SK-N-MC (cell line): Measurements from ENCODE around the gene COMMD1.

Experiments used
- EZH2 ChIP-seq: fragments of 200-600 bp; sonication (generic); IDR thresholded peaks from one replicate; pipeline ENCODE4 v1.6.1; 2017; ENCODE audit warnings: antibody characterized with exemption
- POLR2AphosphoS5 ChIP-seq: IDR thresholded peaks from 2 replicates; pipeline ENCODE4 v1.6.1; 2012; ENCODE audit warnings: mild to moderate bottlenecking, low read depth, low read length, borderline replicate concordance

GRCh38 chr2:61857224-61857623 lies 48.2 kb upstream of the COMMD1 start:
- TF ChIP-seq EZH2 (no peak), POLR2AphosphoS5 (no peak)
